ENCODE results near the gene TMEM154. TPM values are rescaled to one million over a fixed set of nuclear protein-coding genes. Genes with fewer than 3 reads are reported as not detected.
"Not testable (repeated sequence)": the region's sequence is repeated elsewhere in the genome, so short reads cannot be mapped to it uniquely, and the experiment has no call there.

The TMEM154 gene
- total RNA-seq, 2 experiments from 2014 or later, result 18.1 to 20.8 TPM

DNA sequence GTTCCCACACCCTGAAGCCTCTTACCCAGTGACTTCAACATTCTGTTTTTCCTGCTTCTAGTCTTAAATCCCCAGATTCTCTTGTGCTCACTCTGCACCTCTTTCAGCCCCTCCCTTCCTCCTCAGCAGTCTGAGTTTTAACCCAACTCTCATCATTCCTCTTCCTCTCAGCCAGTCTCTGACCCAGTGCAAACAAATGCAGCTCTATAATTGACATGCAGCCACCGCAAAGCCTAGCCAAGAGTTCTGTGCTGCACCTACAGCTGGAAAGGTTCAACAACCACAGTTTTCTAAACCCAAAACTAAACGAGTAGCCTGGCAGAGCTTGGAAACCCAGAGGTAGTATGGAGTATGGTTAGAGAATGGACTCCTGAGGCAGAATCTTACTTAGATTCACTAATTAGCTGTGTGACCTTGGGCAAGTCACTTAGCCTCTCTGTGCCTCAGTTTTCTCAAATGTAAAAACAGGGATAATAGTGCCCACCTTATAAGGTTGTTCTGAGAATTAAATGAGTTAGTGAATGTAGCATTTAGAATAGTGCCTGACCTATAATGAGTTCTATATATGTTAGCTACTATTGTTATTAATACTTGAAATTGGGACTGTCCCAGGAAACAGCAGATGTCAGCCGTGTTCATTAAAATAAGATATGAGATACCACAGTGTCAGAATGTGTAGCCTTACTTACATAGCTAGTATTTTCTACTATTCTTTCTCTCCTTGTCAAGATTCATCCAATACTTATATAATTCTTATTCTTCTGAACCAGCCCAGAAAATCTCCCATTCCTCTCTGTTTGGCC is 3.5 kb downstream of the TMEM154 start:
- intact Hi-C loops (cut with micrococcal nuclease), result no loop called here
- POLR2A ChIA-PET, result interaction anchor here (0.5 to 2.9 kb wide), 4 partner anchors 13 to 175 kb away, joined by 3 to 11 read pairs (median 3); partner anchors contain the start of gene FBXW7

DNA sequence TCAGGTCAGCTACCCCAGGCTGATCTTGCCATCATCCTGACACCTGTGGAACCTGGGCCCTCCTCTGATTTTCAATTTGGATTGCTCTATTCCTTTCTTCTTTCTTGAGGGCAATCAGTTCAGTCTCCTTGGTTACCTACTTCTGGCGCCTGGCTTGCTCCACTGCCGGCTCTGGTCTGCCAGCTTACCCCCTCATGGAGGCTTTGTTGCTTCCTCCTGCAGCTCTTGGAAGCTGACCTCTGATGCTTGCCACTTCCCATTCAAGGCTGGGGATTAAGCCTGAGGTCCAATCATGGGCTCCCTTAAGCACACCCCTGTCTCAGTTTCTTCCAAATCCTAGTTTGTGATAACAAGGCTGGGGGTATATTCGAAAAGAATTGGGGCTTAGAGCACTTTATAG is 5.4 kb downstream of the TMEM154 start:
- Mint-ChIP-seq H3K4me1 (ENCODE audit: low read depth) (peaks cover 40% of the 10 kb centered on the region), H3K36me3 (peaks cover 10% of the 10 kb centered on the region), H3K27me3 (no peaks in the 10 kb centered on the region), H3K9me3 (no peaks in the 10 kb centered on the region), H3K27ac (no peak overlapping the region), H3K4me3 (no peak overlapping the region)
- ChIA-PET CTCF (interaction anchor here (0.5 to 2.6 kb wide), 2 partner anchors 33 to 174 kb away, joined by 3 to 7 read pairs; no protein-coding TSS in a partner anchor), POLR2A (no interaction called here)
- no peak for DNase-seq
- intact Hi-C loops (cut with micrococcal nuclease), result no loop called here

More for the DNA sequence above, 3.5 kb downstream of the TMEM154 start:
- no peaks in the 10 kb centered on the region for H3K9me3 Mint-ChIP-seq
- H3K36me3 Mint-ChIP-seq, result peaks cover 5% of the 10 kb centered on the region
- H3K27ac Mint-ChIP-seq, result no peak overlapping the region
- H3K27me3 Mint-ChIP-seq, result no peaks in the 10 kb centered on the region
- peaks cover 48% of the 10 kb centered on the region for H3K4me1 Mint-ChIP-seq (ENCODE audit: low read depth)
- CTCF ChIA-PET, result interaction anchor here (0.7 to 2.6 kb wide), 3 partner anchors 13 to 222 kb away, joined by 3 to 7 read pairs (median 6); no protein-coding TSS in a partner anchor
- H3K4me3 Mint-ChIP-seq, result no peak overlapping the region
- no peak for DNase-seq

DNA sequence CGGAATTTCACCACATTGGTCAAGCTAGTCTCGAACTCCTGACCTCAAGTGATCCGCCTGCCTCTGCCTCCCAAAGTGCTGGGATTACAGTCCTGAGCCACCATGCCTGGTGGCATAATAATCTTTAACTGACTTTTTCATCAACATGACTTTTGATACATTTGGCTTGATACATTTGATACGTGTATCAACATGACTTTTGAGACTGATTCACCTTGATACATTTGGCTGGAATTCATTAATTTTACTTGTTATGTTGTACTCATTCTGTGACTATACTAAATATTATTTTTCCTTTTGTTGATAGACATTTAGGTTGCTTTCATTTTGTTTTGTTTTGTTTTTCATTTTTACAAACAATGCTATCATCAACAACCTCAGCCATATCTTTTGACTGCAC is 6.3 kb downstream of the TMEM154 start:
- ChIA-PET CTCF (interaction anchor here (0.9 to 2.6 kb wide), 2 partner anchors 173 to 265 kb away, joined by 3 to 7 read pairs; no protein-coding TSS in a partner anchor), POLR2A (no interaction called here)
- no peak for DNase-seq
- no peak overlapping the region for H3K27ac Mint-ChIP-seq
- no peak overlapping the region for H3K4me3 Mint-ChIP-seq
- H3K36me3 Mint-ChIP-seq, result peaks cover 10% of the 10 kb centered on the region
- H3K27me3 Mint-ChIP-seq, result no peaks in the 10 kb centered on the region
- intact Hi-C loops (cut with micrococcal nuclease), result no loop called here
- no peaks in the 10 kb centered on the region for H3K9me3 Mint-ChIP-seq
- H3K4me1 Mint-ChIP-seq (ENCODE audit: low read depth), result peaks cover 34% of the 10 kb centered on the region

DNA sequence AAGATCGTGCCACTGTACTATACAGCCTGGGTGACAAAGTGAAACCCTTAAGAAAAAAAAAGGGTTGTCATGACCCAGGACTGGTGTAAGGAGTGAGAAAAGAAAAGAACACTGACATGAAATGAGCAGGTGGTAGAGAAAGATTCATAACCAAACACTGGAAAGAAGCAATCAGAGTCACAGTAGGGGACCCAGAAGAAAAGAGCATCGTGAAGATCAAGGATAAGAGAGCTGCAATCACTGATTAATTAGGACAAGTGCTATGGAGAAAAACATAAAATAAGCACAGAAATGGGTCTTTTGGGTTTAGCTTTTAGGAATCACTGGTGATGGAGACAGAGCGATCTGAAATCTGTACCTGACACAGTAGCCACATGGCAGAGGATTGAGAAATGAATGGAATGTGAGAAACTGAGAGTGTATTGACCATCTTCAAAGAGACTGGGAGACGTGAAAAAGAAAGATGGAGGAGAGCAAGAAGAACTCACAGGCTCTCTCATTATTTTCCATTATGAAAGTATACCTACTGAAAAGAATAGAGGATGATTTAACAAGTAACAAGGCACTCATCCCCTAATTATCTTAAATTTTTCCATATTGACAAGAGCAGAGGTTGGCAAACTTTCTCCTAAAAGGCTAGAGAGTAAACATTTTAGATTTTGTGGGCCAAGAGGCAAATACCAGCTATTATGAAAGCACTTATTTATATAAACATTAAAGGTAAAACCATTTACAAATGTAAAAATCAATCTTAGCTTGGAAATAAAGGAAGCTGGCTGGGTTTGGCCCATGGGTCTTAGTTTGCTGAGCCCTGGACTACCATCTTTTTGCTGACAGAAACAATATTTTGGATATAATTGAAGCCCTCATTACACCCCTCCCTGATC is 7.3 kb downstream of the TMEM154 start:
- no peaks in the 10 kb centered on the region for H3K9me3 Mint-ChIP-seq
- peaks cover 11% of the 10 kb centered on the region for H3K36me3 Mint-ChIP-seq
- POLR2A ChIA-PET, result no interaction called here
- CTCF ChIA-PET, result no interaction called here
- DNase-seq, result no peak
- H3K4me3 Mint-ChIP-seq, result no peak overlapping the region
- no peak overlapping the region for H3K27ac Mint-ChIP-seq
- H3K27me3 Mint-ChIP-seq, result no peaks in the 10 kb centered on the region
- intact Hi-C loops (cut with micrococcal nuclease), result no loop called here
- H3K4me1 Mint-ChIP-seq (ENCODE audit: low read depth), result peaks cover 25% of the 10 kb centered on the region

DNA sequence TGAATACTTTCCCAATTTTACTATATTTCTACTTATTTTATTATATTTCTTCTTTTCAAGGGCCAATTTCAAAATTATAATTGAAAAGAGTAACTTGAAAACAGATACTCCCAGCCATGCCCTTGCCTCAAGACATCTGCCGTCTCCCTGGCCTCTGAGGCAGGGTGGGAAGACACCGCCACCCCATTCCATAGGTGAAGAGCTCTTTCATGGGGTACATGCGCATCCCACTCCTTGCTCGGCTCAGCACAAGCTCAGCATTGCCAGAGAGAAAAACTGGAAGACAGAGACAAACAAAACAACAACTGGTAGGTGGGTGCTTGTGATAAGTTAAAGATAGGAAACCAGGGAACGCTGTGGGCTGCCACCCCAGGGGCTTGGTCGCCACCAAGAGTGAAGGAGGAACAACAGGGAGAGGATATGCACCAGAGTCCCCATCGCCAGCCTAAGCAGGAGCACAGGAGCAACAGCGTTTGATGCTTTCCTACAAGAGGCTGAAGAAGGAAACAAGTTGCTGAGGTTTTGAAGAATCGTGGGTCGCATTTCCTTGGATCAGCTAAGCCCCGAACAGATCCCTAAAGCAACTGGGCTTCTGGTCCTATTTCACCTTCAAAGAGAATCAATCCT is 11.3 kb downstream of the TMEM154 start:
- Mint-ChIP-seq H3K27ac (no peak overlapping the region), H3K36me3 (peaks cover 6% of the 10 kb centered on the region), H3K4me1 (ENCODE audit: low read depth) (peaks cover 20% of the 10 kb centered on the region), H3K9me3 (no peaks in the 10 kb centered on the region), H3K4me3 (no peak overlapping the region), H3K27me3 (no peaks in the 10 kb centered on the region)
- CTCF ChIA-PET, result interaction anchor here (0.6 kb wide), 1 partner anchor 271 kb away, joined by 3 read pairs; no protein-coding TSS in a partner anchor
- DNase-seq, result no peak
- intact Hi-C loops (cut with micrococcal nuclease), result no loop called here
- POLR2A ChIA-PET, result no interaction called here

DNA sequence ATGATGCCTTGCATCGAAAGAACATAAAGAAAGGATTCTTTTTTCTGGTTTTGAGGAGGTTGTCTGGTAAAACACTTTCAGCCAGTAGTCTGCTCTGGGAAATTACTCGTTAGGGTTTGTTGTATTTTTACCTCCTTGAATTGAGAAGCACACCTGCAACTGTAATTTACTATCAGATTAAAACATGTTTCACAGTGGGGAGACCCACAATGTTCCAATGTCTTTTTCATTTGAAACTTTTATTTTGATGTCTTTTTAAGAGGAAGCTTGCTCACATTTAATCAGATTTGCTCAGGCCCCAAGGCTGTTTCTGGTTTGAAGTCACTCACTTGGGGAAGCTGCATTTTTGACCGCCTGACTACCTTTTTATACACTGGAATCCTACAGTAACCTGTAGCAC is 12.0 kb downstream of the TMEM154 start:
- Mint-ChIP-seq H3K4me3 (no peak overlapping the region), H3K27me3 (no peaks in the 10 kb centered on the region), H3K36me3 (peaks cover 6% of the 10 kb centered on the region), H3K4me1 (ENCODE audit: low read depth) (peaks cover 24% of the 10 kb centered on the region), H3K9me3 (no peaks in the 10 kb centered on the region), H3K27ac (no peak overlapping the region)
- intact Hi-C loops (cut with micrococcal nuclease), result no loop called here
- no peak for DNase-seq
- CTCF ChIA-PET, result no interaction called here
- POLR2A ChIA-PET, result no interaction called here

DNA sequence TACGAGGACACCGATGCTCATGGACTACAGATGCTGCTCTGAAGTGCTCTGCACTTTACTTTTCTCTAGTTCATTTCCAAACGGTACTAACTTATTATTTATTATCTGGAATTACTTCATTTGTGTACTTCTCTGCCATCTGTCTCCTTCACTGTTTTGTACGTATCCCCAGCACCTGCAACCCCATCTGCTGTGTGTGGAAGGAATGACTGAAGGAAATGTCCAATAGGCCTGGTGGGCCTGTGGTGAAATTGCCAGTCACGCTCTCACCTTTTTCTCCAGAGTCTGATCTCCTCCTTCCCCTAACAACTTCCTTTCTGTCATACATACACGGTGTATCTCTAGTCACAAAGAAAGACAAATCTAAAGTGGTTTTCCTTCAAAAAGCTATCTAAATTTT is 12.9 kb downstream of the TMEM154 start:
- Mint-ChIP-seq H3K4me1 (ENCODE audit: low read depth) (peaks cover 24% of the 10 kb centered on the region), H3K27me3 (no peaks in the 10 kb centered on the region), H3K9me3 (no peaks in the 10 kb centered on the region), H3K36me3 (peaks cover 6% of the 10 kb centered on the region), H3K4me3 (no peak overlapping the region), H3K27ac (no peak overlapping the region)
- CTCF ChIA-PET, result no interaction called here
- intact Hi-C loops (cut with micrococcal nuclease), result no loop called here
- DNase-seq, result no peak
- POLR2A ChIA-PET, result no interaction called here

DNA sequence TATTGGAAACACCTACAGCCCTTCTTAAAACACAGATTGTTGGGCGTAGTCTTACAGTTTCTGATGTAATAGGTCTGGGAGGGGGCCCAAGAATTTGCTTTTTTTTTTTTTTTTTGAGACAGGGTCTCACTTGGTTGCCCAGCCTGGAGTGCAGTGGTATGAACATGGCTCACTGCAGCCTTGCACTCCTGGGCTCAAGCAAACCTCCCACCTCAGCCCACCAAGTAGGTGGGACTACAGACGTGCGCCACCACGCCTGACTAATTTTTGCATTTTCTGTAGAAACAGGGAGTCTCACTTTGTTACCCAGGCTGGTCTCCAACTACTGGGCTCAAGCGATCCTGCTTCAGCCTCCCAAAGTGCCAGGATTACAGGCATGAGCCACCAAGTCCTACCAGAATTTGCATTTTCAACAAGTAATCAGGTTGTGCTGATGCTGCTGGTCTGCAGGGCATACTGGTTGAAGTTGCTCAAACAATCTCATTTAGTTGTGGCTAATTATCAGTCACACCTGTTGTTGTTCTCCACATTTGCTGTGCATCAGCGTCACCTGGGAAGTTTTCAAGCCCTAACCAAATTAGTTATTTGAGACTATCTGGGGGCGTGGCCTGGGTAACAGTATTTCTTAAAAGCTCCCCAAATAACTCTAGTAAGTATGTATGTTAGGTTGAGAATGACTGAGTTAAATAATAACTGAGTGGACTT is 14.0 kb downstream of the TMEM154 start:
- POLR2A ChIA-PET, result no interaction called here
- Mint-ChIP-seq H3K27me3 (no peaks in the 10 kb centered on the region), H3K4me3 (no peak overlapping the region), H3K4me1 (ENCODE audit: low read depth) (peaks cover 29% of the 10 kb centered on the region), H3K27ac (no peak overlapping the region), H3K36me3 (peaks cover 2% of the 10 kb centered on the region), H3K9me3 (no peaks in the 10 kb centered on the region)
- intact Hi-C loops (cut with micrococcal nuclease), result no loop called here
- no peak for DNase-seq
- CTCF ChIA-PET, result interaction anchor here (1.1 kb wide), 1 partner anchor 26 kb away, joined by 3 read pairs; no protein-coding TSS in a partner anchor

DNA sequence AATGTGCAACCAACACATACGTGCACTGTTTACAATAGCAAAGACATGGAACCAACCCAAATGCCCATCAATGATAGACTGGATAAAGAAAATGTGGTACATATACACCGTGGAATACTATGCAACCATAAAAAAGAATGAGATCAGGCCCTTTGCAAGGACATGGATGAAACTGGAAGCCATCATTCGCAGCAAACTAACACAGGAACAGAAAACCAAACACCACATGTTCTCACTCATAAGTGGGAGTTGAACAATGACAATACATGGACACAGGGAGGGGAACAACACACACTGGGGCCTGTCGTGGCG is 15.8 kb downstream of the TMEM154 start:
- DNase-seq; H3K36me3 Mint-ChIP-seq; POLR2A ChIA-PET; intact Hi-C loops (cut with micrococcal nuclease); H3K4me3 Mint-ChIP-seq; H3K27me3 Mint-ChIP-seq; H3K9me3 Mint-ChIP-seq; H3K27ac Mint-ChIP-seq: not testable (repeated sequence)
- CTCF ChIA-PET, result interaction anchor here (2.4 kb wide), 1 partner anchor 163 kb away, joined by 10 read pairs; no protein-coding TSS in a partner anchor
- H3K4me1 Mint-ChIP-seq (ENCODE audit: low read depth), result peaks cover 27% of the 10 kb centered on the region

DNA sequence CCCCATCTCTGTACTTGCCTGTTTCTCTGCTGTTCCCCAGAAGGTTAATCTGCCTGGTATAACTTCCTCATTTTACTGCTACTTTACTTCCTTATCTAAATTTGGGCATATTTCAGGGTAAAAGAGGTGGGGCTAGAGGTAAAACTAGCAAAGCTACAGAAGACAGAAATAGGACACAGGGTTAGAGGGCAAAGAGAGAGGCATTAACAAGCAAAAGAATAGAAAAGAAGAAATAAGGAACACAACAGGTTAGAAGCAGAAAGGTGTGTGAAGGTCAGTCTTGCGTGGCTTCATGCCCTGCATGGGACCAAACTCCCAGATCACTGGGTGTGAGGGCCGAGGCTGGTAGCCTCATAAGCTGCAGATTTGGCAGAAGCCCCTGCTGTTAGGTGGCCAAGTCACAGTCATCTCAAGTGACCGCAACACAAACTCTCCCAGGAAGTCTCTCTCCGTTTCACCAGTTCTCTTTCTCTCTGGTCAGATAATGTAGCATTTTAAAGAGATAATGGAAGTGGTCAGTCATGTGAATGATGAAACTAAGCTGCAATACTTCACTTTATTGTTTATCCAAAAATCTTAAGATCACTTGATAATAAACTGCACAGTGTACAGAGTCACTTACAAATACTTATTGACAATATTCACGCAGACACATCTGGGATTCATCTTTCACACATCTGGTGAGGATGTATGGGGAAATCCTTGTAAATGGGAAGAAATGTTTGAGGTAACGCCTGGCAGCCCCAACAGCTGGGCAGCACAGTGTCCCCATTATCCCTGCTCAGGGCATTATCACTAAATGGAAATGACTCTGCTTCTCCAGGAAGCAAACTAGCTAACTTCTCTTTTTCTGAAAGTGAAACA is 16.4 kb downstream of the TMEM154 start:
- peaks cover 15% of the 10 kb centered on the region for H3K9me3 Mint-ChIP-seq
- H3K36me3 Mint-ChIP-seq, result peaks cover 11% of the 10 kb centered on the region
- ChIA-PET POLR2A (interaction anchor here (1.0 kb wide), 1 partner anchor 13 kb away, joined by 3 read pairs; no protein-coding TSS in a partner anchor), CTCF (interaction anchor here (0.6 to 2.4 kb wide), 2 partner anchors 12 to 162 kb away, joined by 3 to 10 read pairs; no protein-coding TSS in a partner anchor)
- intact Hi-C loops (cut with micrococcal nuclease), result no loop called here
- H3K4me1 Mint-ChIP-seq (ENCODE audit: low read depth), result peaks cover 27% of the 10 kb centered on the region
- no peak for DNase-seq
- no peaks in the 10 kb centered on the region for H3K27me3 Mint-ChIP-seq
- H3K27ac Mint-ChIP-seq, result no peak overlapping the region
- H3K4me3 Mint-ChIP-seq, result no peak overlapping the region

DNA sequence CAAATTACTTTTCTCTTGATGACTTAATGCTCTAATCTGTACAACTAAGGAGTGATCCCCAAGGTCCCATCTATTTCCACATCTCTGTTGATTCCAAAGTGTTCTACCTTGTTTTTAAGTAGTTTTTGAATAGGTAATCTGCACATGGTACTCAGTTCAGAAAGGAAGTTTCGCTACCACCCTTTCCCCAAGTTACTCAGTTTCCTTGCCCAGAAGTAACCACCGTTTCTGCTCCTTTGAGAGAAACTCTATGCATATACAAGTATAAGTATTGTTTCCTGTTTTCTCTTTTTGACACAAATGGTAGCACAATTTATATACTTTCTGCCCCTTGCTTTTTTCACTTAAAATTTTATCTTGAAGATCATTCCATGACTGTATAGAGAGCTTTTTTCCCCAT is 18.1 kb downstream of the TMEM154 start:
- peaks cover 32% of the 10 kb centered on the region for H3K9me3 Mint-ChIP-seq
- no peak overlapping the region for H3K4me3 Mint-ChIP-seq
- H3K27ac Mint-ChIP-seq, result no peak overlapping the region
- ChIA-PET CTCF (interaction anchor here (1.5 kb wide), 1 partner anchor 160 kb away, joined by 4 read pairs; no protein-coding TSS in a partner anchor), POLR2A (no interaction called here)
- no peaks in the 10 kb centered on the region for H3K27me3 Mint-ChIP-seq
- peaks cover 27% of the 10 kb centered on the region for H3K4me1 Mint-ChIP-seq (ENCODE audit: low read depth)
- intact Hi-C loops (cut with micrococcal nuclease), result no loop called here
- DNase-seq, result no peak
- peaks cover 27% of the 10 kb centered on the region for H3K36me3 Mint-ChIP-seq

Data from activated CD4-positive, alpha-beta memory T cell treated with anti-CD3 and anti-CD28 coated beads for 36 hours (primary cell).